ENCODE data around the gene CELF6. TPM values are rescaled to one million over a fixed set of nuclear protein-coding genes. Genes with fewer than 3 reads are reported as not detected.

CELF6 gene
- polyA plus RNA-seq, 4 donors: 0.54 to 10.9 (median 2.5) TPM

GRCh38 chr15:72353266-72353665 is 33.3 kb upstream of the CELF6 start:
- H3K4me3 ChIP-seq (ENCODE audit: low read depth in 1 of 3, low read length in 3 of 3): no peak overlapping the region
- H3K9me3 ChIP-seq (ENCODE audit: control insufficient read depth in 2 of 2, insufficient read depth in 1 of 2, low read depth in 1 of 2, low read length in 1 of 2): no peaks in the 10 kb centered on the region
- H3K4me1 ChIP-seq (ENCODE audit: control insufficient read depth in 3 of 3, insufficient read depth in 2 of 3, low read depth in 1 of 3, low read length in 2 of 3): no peaks in the 10 kb centered on the region
- H3K36me3 ChIP-seq (ENCODE audit: control insufficient read depth in 3 of 3, insufficient read depth in 2 of 3, low read depth in 1 of 3, low read length in 3 of 3): peaks cover 26 to 73% (median 36%) of the 10 kb centered on the region in 3 donors
- DNase-seq (no peak), FAIRE-seq (no peak)
- 95 to 98% (median 98%) methylated on average over 2 of the region's 2 CpGs for WGBS, 3 donors
- no peak overlapping the region for H3K27ac ChIP-seq (ENCODE audit: low read depth in 1 of 3, low read length in 2 of 3)
- no peaks in the 10 kb centered on the region for H3K27me3 ChIP-seq (ENCODE audit: control insufficient read depth in 3 of 3, insufficient read depth in 3 of 3, low read length in 3 of 3)

- H3K36me3 ChIP-seq (ENCODE audit: control insufficient read depth in 3 of 3, insufficient read depth in 2 of 3, low read depth in 1 of 3, low read length in 3 of 3): peaks cover 24 to 85% (median 25%) of the 10 kb centered on the region in 3 donors
- H3K27ac ChIP-seq (ENCODE audit: low read depth in 1 of 3, low read length in 2 of 3): peak overlapping the region in 1 of 3 donors; percentile 74
- FAIRE-seq (no peak), DNase-seq (peak in 1 of 2 donors; percentile 63)
- WGBS, 3 donors: 76 to 79% (median 78%) methylated on average over 3 of the region's 3 CpGs
- H3K9me3 ChIP-seq (ENCODE audit: control insufficient read depth in 2 of 2, insufficient read depth in 1 of 2, low read depth in 1 of 2, low read length in 1 of 2): no peaks in the 10 kb centered on the region
- H3K4me3 ChIP-seq (ENCODE audit: low read depth in 1 of 3, low read length in 3 of 3): no peak overlapping the region
- peaks cover 0 to 10% (median 0%) of the 10 kb centered on the region in 3 donors for H3K4me1 ChIP-seq (ENCODE audit: control insufficient read depth in 3 of 3, insufficient read depth in 2 of 3, low read depth in 1 of 3, low read length in 2 of 3)
- no peaks in the 10 kb centered on the region for H3K27me3 ChIP-seq (ENCODE audit: control insufficient read depth in 3 of 3, insufficient read depth in 3 of 3, low read length in 3 of 3)
Observed at GRCh38 chr15:72345806-72346205, 25.8 kb upstream of the CELF6 start.

GRCh38 chr15:72345280-72345679 is 25.3 kb upstream of the CELF6 start:
- H3K4me3 ChIP-seq (ENCODE audit: low read depth in 1 of 3, low read length in 3 of 3): no peak overlapping the region
- H3K4me1 ChIP-seq (ENCODE audit: control insufficient read depth in 3 of 3, insufficient read depth in 2 of 3, low read depth in 1 of 3, low read length in 2 of 3): peaks cover 0 to 10% (median 0%) of the 10 kb centered on the region in 3 donors
- H3K36me3 ChIP-seq (ENCODE audit: control insufficient read depth in 3 of 3, insufficient read depth in 2 of 3, low read depth in 1 of 3, low read length in 3 of 3): peaks cover 23 to 85% (median 24%) of the 10 kb centered on the region in 3 donors
- 83 to 93% (median 89%) methylated on average over 7 of the region's 7 CpGs for WGBS, 3 donors
- H3K9me3 ChIP-seq (ENCODE audit: control insufficient read depth in 2 of 2, insufficient read depth in 1 of 2, low read depth in 1 of 2, low read length in 1 of 2): no peaks in the 10 kb centered on the region
- no peaks in the 10 kb centered on the region for H3K27me3 ChIP-seq (ENCODE audit: control insufficient read depth in 3 of 3, insufficient read depth in 3 of 3, low read length in 3 of 3)
- peak overlapping the region in 1 of 3 donors; percentile 74 for H3K27ac ChIP-seq (ENCODE audit: low read depth in 1 of 3, low read length in 2 of 3)
- FAIRE-seq (no peak), DNase-seq (no peak)

GRCh38 chr15:72344602-72345001 is 24.6 kb upstream of the CELF6 start:
- peaks cover 18 to 82% (median 21%) of the 10 kb centered on the region in 3 donors for H3K36me3 ChIP-seq (ENCODE audit: control insufficient read depth in 3 of 3, insufficient read depth in 2 of 3, low read depth in 1 of 3, low read length in 3 of 3)
- no peaks in the 10 kb centered on the region for H3K9me3 ChIP-seq (ENCODE audit: control insufficient read depth in 2 of 2, insufficient read depth in 1 of 2, low read depth in 1 of 2, low read length in 1 of 2)
- FAIRE-seq: no peak
- H3K4me1 ChIP-seq (ENCODE audit: control insufficient read depth in 3 of 3, insufficient read depth in 2 of 3, low read depth in 1 of 3, low read length in 2 of 3): peaks cover 0 to 10% (median 0%) of the 10 kb centered on the region in 3 donors
- H3K4me3 ChIP-seq (ENCODE audit: low read depth in 1 of 3, low read length in 3 of 3): no peak overlapping the region
- no peaks in the 10 kb centered on the region for H3K27me3 ChIP-seq (ENCODE audit: control insufficient read depth in 3 of 3, insufficient read depth in 3 of 3, low read length in 3 of 3)
- 76 to 95% (median 86%) methylated on average over 1 of the region's 1 CpG for WGBS, 3 donors
- DNase-seq: no peak
- no peak overlapping the region for H3K27ac ChIP-seq (ENCODE audit: low read depth in 1 of 3, low read length in 2 of 3)

GRCh38 chr15:72342385-72342784 is 22.4 kb upstream of the CELF6 start:
- 68 to 79% (median 71%) methylated on average over 11 of the region's 11 CpGs for WGBS, 3 donors
- H3K4me1 ChIP-seq (ENCODE audit: control insufficient read depth in 3 of 3, insufficient read depth in 2 of 3, low read depth in 1 of 3, low read length in 2 of 3): peaks cover 0 to 10% (median 0%) of the 10 kb centered on the region in 3 donors
- DNase-seq (peak in 1 of 2 donors; percentile 32), FAIRE-seq (no peak)
- peaks cover 10 to 66% (median 15%) of the 10 kb centered on the region in 3 donors for H3K36me3 ChIP-seq (ENCODE audit: control insufficient read depth in 3 of 3, insufficient read depth in 2 of 3, low read depth in 1 of 3, low read length in 3 of 3)
- H3K27ac ChIP-seq (ENCODE audit: low read depth in 1 of 3, low read length in 2 of 3): no peak overlapping the region
- no peaks in the 10 kb centered on the region for H3K9me3 ChIP-seq (ENCODE audit: control insufficient read depth in 2 of 2, insufficient read depth in 1 of 2, low read depth in 1 of 2, low read length in 1 of 2)
- no peaks in the 10 kb centered on the region for H3K27me3 ChIP-seq (ENCODE audit: control insufficient read depth in 3 of 3, insufficient read depth in 3 of 3, low read length in 3 of 3)
- no peak overlapping the region for H3K4me3 ChIP-seq (ENCODE audit: low read depth in 1 of 3, low read length in 3 of 3)

GRCh38 chr15:72341361-72341760 is 21.4 kb upstream of the CELF6 start:
- no peak overlapping the region for H3K27ac ChIP-seq (ENCODE audit: low read depth in 1 of 3, low read length in 2 of 3)
- no peak overlapping the region for H3K4me3 ChIP-seq (ENCODE audit: low read depth in 1 of 3, low read length in 3 of 3)
- H3K27me3 ChIP-seq (ENCODE audit: control insufficient read depth in 3 of 3, insufficient read depth in 3 of 3, low read length in 3 of 3): no peaks in the 10 kb centered on the region
- H3K9me3 ChIP-seq (ENCODE audit: control insufficient read depth in 2 of 2, insufficient read depth in 1 of 2, low read depth in 1 of 2, low read length in 1 of 2): no peaks in the 10 kb centered on the region
- no peak for FAIRE-seq
- H3K4me1 ChIP-seq (ENCODE audit: control insufficient read depth in 3 of 3, insufficient read depth in 2 of 3, low read depth in 1 of 3, low read length in 2 of 3): peaks cover 0 to 8% (median 0%) of the 10 kb centered on the region in 3 donors
- WGBS, 3 donors: 89 to 94% (median 92%) methylated on average over 6 of the region's 6 CpGs
- peaks cover 8 to 55% (median 11%) of the 10 kb centered on the region in 3 donors for H3K36me3 ChIP-seq (ENCODE audit: control insufficient read depth in 3 of 3, insufficient read depth in 2 of 3, low read depth in 1 of 3, low read length in 3 of 3)
- DNase-seq: no peak

- peaks cover 0 to 2% (median 0%) of the 10 kb centered on the region in 3 donors for H3K4me1 ChIP-seq (ENCODE audit: control insufficient read depth in 3 of 3, insufficient read depth in 2 of 3, low read depth in 1 of 3, low read length in 2 of 3)
- FAIRE-seq (no peak), DNase-seq (no peak)
- no peaks in the 10 kb centered on the region for H3K9me3 ChIP-seq (ENCODE audit: control insufficient read depth in 2 of 2, insufficient read depth in 1 of 2, low read depth in 1 of 2, low read length in 1 of 2)
- no peak overlapping the region for H3K4me3 ChIP-seq (ENCODE audit: low read depth in 1 of 3, low read length in 3 of 3)
- peaks cover 2 to 45% (median 3%) of the 10 kb centered on the region in 3 donors for H3K36me3 ChIP-seq (ENCODE audit: control insufficient read depth in 3 of 3, insufficient read depth in 2 of 3, low read depth in 1 of 3, low read length in 3 of 3)
- WGBS, 3 donors: 96 to 100% (median 100%) methylated on average over 1 of the region's 1 CpG
- no peaks in the 10 kb centered on the region for H3K27me3 ChIP-seq (ENCODE audit: control insufficient read depth in 3 of 3, insufficient read depth in 3 of 3, low read length in 3 of 3)
- no peak overlapping the region for H3K27ac ChIP-seq (ENCODE audit: low read depth in 1 of 3, low read length in 2 of 3)
Observed at GRCh38 chr15:72340366-72340765, 20.4 kb upstream of the CELF6 start.

GRCh38 chr15:72339777-72340177 is 19.8 kb upstream of the CELF6 start:
- Histone ChIP-seq H3K9me3 (ENCODE audit: control insufficient read depth in 2 of 2, insufficient read depth in 1 of 2, low read depth in 1 of 2, low read length in 1 of 2) (no peaks in the 10 kb centered on the region), H3K27ac (ENCODE audit: low read depth in 1 of 3, low read length in 2 of 3) (no peak overlapping the region), H3K27me3 (ENCODE audit: control insufficient read depth in 3 of 3, insufficient read depth in 3 of 3, low read length in 3 of 3) (no peaks in the 10 kb centered on the region), H3K4me1 (ENCODE audit: control insufficient read depth in 3 of 3, insufficient read depth in 2 of 3, low read depth in 1 of 3, low read length in 2 of 3) (no peaks in the 10 kb centered on the region), H3K36me3 (ENCODE audit: control insufficient read depth in 3 of 3, insufficient read depth in 2 of 3, low read depth in 1 of 3, low read length in 3 of 3) (peaks cover 2 to 43% (median 2%) of the 10 kb centered on the region in 3 donors), H3K4me3 (ENCODE audit: low read depth in 1 of 3, low read length in 3 of 3) (no peak overlapping the region)
- DNase-seq (no peak), FAIRE-seq (no peak)
- 60 to 72% (median 69%) methylated on average over 3 of the region's 3 CpGs for WGBS, 3 donors

Measured in small intestine (tissue), 7 donors.